Esophagus muscularis mucosa (tissue), 4 donors: ENCODE measurements around the gene PCDH12.

Source experiments
- EP300 ChIP-seq: sonication (generic); formaldehyde crosslinking; IDR thresholded peaks from one replicate; pipeline ENCODE4 v1.6.1; 2017; ENCODE audit warnings: antibody characterized with exemption
- POLR2A ChIP-seq: fragments of 450-650 bp; IDR thresholded peaks from one replicate; pipeline ENCODE4 v1.6.1; 2017; ENCODE audit warnings: antibody characterized with exemption, moderate library complexity, mild to moderate bottlenecking, low read depth
- POLR2AphosphoS5 ChIP-seq, 2 donors: sonication (generic); formaldehyde crosslinking; IDR thresholded peaks; one replicate each; pipeline ENCODE4 v1.6.1; 2017; ENCODE audit warnings: antibody characterized with exemption in 2 of 2
- TF ChIP-seq, protein P1 (sequence below), 3 experiments: fragments of 200-600 bp in 2 of 3; fragments of 450-650 bp in 1 of 3; sonication (generic) in 2 of 3; IDR thresholded peaks; one replicate each; pipeline ENCODE4 v1.5.1; 2017 to 2019; ENCODE audit warnings: antibody characterized with exemption in 3 of 3, mild to moderate bottlenecking in 2 of 3, moderate library complexity in 1 of 3

GRCh38 chr5:142007237-142007544, 49.2 kb upstream of the PCDH12 start:
- TF ChIP-seq, protein P1, sequence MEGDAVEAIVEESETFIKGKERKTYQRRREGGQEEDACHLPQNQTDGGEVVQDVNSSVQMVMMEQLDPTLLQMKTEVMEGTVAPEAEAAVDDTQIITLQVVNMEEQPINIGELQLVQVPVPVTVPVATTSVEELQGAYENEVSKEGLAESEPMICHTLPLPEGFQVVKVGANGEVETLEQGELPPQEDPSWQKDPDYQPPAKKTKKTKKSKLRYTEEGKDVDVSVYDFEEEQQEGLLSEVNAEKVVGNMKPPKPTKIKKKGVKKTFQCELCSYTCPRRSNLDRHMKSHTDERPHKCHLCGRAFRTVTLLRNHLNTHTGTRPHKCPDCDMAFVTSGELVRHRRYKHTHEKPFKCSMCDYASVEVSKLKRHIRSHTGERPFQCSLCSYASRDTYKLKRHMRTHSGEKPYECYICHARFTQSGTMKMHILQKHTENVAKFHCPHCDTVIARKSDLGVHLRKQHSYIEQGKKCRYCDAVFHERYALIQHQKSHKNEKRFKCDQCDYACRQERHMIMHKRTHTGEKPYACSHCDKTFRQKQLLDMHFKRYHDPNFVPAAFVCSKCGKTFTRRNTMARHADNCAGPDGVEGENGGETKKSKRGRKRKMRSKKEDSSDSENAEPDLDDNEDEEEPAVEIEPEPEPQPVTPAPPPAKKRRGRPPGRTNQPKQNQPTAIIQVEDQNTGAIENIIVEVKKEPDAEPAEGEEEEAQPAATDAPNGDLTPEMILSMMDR (IDR thresholded peaks at IDR 0.05), result no peak
- TF ChIP-seq POLR2A, result no peak
- TF ChIP-seq EP300, result no peak
- no peak for TF ChIP-seq POLR2AphosphoS5 (IDR thresholded peaks at IDR 0.05)
